Hepatocyte (in vitro differentiated cells): ENCODE measurements around the gene NINJ2. TPM values are rescaled to one million over a fixed set of nuclear protein-coding genes. Genes with fewer than 3 reads are reported as not detected.
"Not testable (repeated sequence)": the region's sequence is repeated elsewhere in the genome, so short reads cannot be mapped to it uniquely, and the experiment has no call there.

Source experiments
- DNase-seq: peaks from one replicate; pipeline ENCODE4 v3.0.0-alpha.2; 2016; ENCODE audit warnings: low spot score
- H2AFZ ChIP-seq: fragments of 200-600 bp; sonication (generic); 2 replicates; pipeline ENCODE4 v1.6.0; 2016; ENCODE audit warnings: antibody characterized with exemption, mild to moderate bottlenecking
- H3K27ac ChIP-seq: fragments of 200-600 bp; sonication (generic); 2 replicates; pipeline ENCODE4 v1.5.1; 2016; ENCODE audit warnings: mild to moderate bottlenecking
- H3K27me3 ChIP-seq: fragments of 200-600 bp; sonication (generic); 2 replicates; pipeline ENCODE4 v1.6.1; 2016
- H3K36me3 ChIP-seq: fragments of 200-600 bp; sonication (generic); replicated peaks from 2 replicates; pipeline ENCODE4 v1.5.1; 2016; ENCODE audit warnings: low read depth; ENCODE audit not compliant: insufficient read depth
- H3K4me1 ChIP-seq: fragments of 200-600 bp; sonication (generic); 2 replicates; pipeline ENCODE4 v1.5.1; 2016; ENCODE audit warnings: mild to moderate bottlenecking, moderate library complexity; ENCODE audit not compliant: insufficient read depth
- H3K4me2 ChIP-seq: fragments of 200-600 bp; sonication (generic); 2 replicates; pipeline ENCODE4 v1.6.0; 2016
- H3K4me3 ChIP-seq: fragments of 200-600 bp; sonication (generic); 2 replicates; pipeline ENCODE4 v1.5.1; 2016; ENCODE audit warnings: mild to moderate bottlenecking
- H3K79me2 ChIP-seq: fragments of 200-600 bp; sonication (generic); 2 replicates; pipeline ENCODE4 v1.6.0; 2017; ENCODE audit warnings: mild to moderate bottlenecking
- H3K9me2 ChIP-seq: fragments of 200-600 bp; sonication (generic); replicated peaks from 2 replicates; pipeline ENCODE4 v1.6.0; 2017; ENCODE audit warnings: mild to moderate bottlenecking; ENCODE audit not compliant: insufficient read depth
- H3K9me3 ChIP-seq: fragments of 200-600 bp; sonication (generic); 2 replicates; pipeline ENCODE4 v1.5.1; 2016; ENCODE audit warnings: low read depth, mild to moderate bottlenecking
- H4K20me1 ChIP-seq: fragments of 200-600 bp; sonication (generic); 2 replicates; pipeline ENCODE4 v1.6.0; 2016; ENCODE audit warnings: mild to moderate bottlenecking; ENCODE audit not compliant: insufficient read depth, poor library complexity, severe bottlenecking
- EZH2 ChIP-seq: fragments of 200-600 bp; sonication (generic); IDR thresholded peaks from 2 replicates; pipeline ENCODE4 v1.6.1; 2016; ENCODE audit warnings: antibody characterized with exemption, mild to moderate bottlenecking, borderline replicate concordance
- EZH2phosphoT487 ChIP-seq: fragments of 200-600 bp; sonication (generic); IDR thresholded peaks from one replicate; pipeline ENCODE4 v1.6.1; 2018; ENCODE audit warnings: antibody characterized with exemption, mild to moderate bottlenecking, low read depth, moderate library complexity; ENCODE audit not compliant: unreplicated experiment, severe bottlenecking
- WGBS: methylation state at CpG from one replicate; pipeline ENCODE4 v1.1.6; 2016; ENCODE audit warnings: low lambda C conversion rate; ENCODE audit errors: missing lambda C conversion rate; 5-methylcytosine and 5-hydroxymethylcytosine counted together
- polyA plus RNA-seq: library from polyadenylated mRNA; unstranded; fragments of >200 nt; fragmentation: Nextera tagmentation; extraction: Ambion mirVana; gene quantifications from 2 replicates; pipeline ENCODE4 v1.2.1, GENCODE V29; 2016
- total RNA-seq: library from RNA; depleted of rRNA; stranded (reverse); fragments of >200 nt; gene quantifications from 2 replicates; pipeline ENCODE4 v1.2.3, GENCODE V29; 2014
- TF ChIP-seq, protein P1 (sequence below): fragments of 200-600 bp; sonication (generic); IDR thresholded peaks from 2 replicates; pipeline ENCODE4 v1.5.1; 2016; ENCODE audit warnings: antibody characterized with exemption, mild to moderate bottlenecking; ENCODE audit not compliant: poor library complexity

Gene NINJ2
- total and polyA plus RNA-seq, 2 experiments from 2014 or later = 0.70 to 2.1 TPM

DNA sequence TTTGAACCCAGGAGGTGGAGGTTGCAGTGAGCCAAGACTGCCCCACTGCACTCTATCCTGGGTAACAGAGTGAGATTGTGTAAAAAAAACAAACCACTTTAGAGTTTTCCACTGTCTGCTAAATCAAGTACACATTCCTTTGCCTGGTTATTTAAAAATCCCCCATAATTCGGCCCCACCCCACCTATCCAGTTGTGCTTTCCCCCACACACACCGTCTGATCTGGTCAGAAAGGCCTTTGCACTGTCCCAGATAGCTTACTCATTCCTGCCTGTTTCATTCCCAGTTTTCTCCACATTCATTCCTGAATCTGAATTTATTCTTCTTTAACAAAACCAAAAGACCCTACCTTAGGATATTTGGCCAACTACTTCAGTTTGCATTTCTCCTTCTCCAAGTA lies 29.5 kb downstream of the NINJ2 start:
- no peak overlapping the region for H3K4me3 ChIP-seq
- H3K4me1 ChIP-seq = peaks cover 16% of the 10 kb centered on the region
- no peaks in the 10 kb centered on the region for H3K79me2 ChIP-seq
- no peaks in the 10 kb centered on the region for H3K36me3 ChIP-seq
- no peaks in the 10 kb centered on the region for H3K9me3 ChIP-seq
- no peak overlapping the region for H3K4me2 ChIP-seq
- H4K20me1 ChIP-seq = no peaks in the 10 kb centered on the region
- TF ChIP-seq, protein P1, sequence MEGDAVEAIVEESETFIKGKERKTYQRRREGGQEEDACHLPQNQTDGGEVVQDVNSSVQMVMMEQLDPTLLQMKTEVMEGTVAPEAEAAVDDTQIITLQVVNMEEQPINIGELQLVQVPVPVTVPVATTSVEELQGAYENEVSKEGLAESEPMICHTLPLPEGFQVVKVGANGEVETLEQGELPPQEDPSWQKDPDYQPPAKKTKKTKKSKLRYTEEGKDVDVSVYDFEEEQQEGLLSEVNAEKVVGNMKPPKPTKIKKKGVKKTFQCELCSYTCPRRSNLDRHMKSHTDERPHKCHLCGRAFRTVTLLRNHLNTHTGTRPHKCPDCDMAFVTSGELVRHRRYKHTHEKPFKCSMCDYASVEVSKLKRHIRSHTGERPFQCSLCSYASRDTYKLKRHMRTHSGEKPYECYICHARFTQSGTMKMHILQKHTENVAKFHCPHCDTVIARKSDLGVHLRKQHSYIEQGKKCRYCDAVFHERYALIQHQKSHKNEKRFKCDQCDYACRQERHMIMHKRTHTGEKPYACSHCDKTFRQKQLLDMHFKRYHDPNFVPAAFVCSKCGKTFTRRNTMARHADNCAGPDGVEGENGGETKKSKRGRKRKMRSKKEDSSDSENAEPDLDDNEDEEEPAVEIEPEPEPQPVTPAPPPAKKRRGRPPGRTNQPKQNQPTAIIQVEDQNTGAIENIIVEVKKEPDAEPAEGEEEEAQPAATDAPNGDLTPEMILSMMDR = no peak
- TF ChIP-seq EZH2phosphoT487 = no peak
- no peak for TF ChIP-seq EZH2
- WGBS = 53% methylated on average over 2 of the region's 2 CpGs
- DNase-seq = no peak
- no peaks in the 10 kb centered on the region for H3K27me3 ChIP-seq
- H3K27ac ChIP-seq = peak overlapping the region; percentile 20
- H2AFZ ChIP-seq = no peak overlapping the region
- H3K9me2 ChIP-seq = no peaks in the 10 kb centered on the region

DNA sequence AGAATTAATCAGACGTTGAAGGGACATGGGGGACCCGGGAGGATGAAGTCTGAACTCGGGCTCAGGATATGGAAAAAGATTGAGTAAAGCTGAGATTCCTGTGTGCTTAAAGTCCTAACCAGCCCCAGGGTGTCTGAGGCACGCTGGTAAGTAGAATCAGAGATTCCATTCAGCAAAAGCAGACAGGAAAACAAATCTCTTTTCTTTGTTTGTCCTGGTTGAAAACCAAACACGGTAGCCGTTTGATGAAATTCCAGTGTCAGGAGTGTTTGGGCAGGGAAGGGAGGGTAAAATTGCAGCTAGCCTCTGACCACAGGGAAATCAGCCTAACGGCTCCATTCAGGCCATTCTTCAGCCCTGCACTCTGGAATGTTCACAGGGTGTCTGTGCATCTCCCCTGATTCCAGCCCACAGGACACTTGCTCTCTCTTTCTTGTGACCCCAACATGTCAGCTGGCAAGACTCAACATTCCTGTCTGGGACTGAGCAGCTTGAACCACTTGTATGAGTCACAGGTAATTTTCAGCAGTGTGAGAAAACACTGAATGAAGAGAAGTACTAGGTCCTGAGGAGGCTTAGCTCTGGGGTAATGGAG lies 31.0 kb downstream of the NINJ2 start:
- H4K20me1 ChIP-seq = no peaks in the 10 kb centered on the region
- H3K79me2 ChIP-seq = no peaks in the 10 kb centered on the region
- no peak overlapping the region for H3K4me3 ChIP-seq
- H3K9me2 ChIP-seq = no peaks in the 10 kb centered on the region
- H2AFZ ChIP-seq = peak overlapping the region; percentile 1
- no peaks in the 10 kb centered on the region for H3K27me3 ChIP-seq
- H3K36me3 ChIP-seq = no peaks in the 10 kb centered on the region
- peak overlapping the region; percentile 75 for H3K27ac ChIP-seq
- no peak for TF ChIP-seq EZH2
- WGBS = 6% methylated on average over 7 of the region's 7 CpGs
- DNase-seq = peak; percentile 55
- H3K4me2 ChIP-seq = peak overlapping the region; percentile 10
- no peaks in the 10 kb centered on the region for H3K9me3 ChIP-seq
- H3K4me1 ChIP-seq = peaks cover 16% of the 10 kb centered on the region

DNA sequence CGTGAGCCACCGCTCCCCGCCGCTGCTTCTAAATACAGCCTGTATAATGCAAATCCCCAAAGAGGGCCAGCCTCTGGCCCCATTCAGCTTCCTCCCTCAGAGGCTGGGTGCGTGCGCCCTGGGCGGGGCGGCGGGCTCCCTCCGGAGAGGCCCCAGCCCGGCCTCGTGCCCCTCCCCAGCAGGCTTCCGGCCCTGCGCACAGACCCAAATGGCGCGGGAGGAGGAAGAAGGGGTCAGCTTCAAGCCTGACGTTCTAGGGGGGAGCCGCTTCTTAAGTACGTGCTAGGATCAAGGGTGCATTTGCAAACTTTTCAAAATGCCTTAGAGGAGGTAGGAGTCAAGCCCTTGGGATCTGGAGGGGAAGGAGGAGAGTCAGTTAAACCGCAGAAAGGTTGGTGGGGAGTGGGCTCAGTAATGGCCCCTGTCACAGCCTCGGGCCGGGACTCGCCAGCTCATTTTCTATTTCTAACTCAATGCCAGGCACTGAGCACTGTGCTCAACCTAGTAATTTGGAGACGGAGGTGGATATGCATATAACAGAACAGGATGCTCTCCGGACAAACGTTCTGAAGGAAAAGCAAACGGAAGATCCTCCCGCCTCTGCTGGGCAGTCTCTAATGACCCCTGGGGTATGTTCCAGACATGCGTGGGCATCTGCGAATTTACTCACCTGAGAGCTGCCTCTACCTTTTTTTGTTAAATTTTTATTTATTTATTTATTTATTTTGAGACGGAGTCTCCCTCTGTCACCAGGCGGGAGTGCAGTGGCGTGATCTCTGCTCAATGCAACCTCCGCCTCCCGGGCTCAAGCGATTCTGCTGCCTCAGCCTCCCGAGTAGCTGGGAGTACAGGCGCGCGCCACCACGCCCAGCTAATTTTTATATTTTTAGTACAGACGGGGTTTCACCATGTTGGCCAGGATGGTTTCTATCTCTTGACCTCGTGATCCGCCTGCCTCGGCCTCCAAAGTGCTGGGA lies 32.3 kb downstream of the NINJ2 start:
- no peaks in the 10 kb centered on the region for H3K36me3 ChIP-seq
- no peak overlapping the region for H3K4me2 ChIP-seq
- 84% methylated on average over 42 of the region's 45 CpGs for WGBS
- TF ChIP-seq EZH2phosphoT487 = no peak
- TF ChIP-seq, protein P1 = no peak
- no peak overlapping the region for H2AFZ ChIP-seq
- DNase-seq = no peak
- no peaks in the 10 kb centered on the region for H3K27me3 ChIP-seq
- H3K27ac ChIP-seq = peak overlapping the region; percentile 75
- no peaks in the 10 kb centered on the region for H4K20me1 ChIP-seq
- no peaks in the 10 kb centered on the region for H3K9me3 ChIP-seq
- H3K4me1 ChIP-seq = peaks cover 16% of the 10 kb centered on the region
- H3K9me2 ChIP-seq = no peaks in the 10 kb centered on the region
- no peak overlapping the region for H3K4me3 ChIP-seq
- no peaks in the 10 kb centered on the region for H3K79me2 ChIP-seq

DNA sequence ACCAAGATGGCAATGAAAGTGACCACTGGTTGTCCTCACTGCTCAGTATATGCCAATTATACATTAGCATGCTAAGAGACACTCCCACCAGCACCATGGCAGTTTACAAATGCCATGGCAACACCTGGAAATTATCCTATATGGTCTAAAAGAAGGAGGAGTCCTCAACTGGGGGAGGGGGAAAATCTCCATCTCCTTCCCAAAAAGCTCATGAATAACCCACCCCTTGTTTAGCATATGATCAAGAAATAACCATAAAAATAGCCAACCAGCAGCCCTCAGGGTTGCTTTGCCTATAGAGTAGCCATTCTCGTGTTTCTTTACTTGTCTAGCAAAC lies 34.5 kb downstream of the NINJ2 start:
- not testable (repeated sequence) for H3K36me3 ChIP-seq, H3K79me2 ChIP-seq, H2AFZ ChIP-seq, H4K20me1 ChIP-seq, H3K4me2 ChIP-seq, H3K27me3 ChIP-seq, H3K9me3 ChIP-seq, H3K9me2 ChIP-seq, H3K4me3 ChIP-seq, H3K27ac ChIP-seq, DNase-seq
- peaks cover 16% of the 10 kb centered on the region for H3K4me1 ChIP-seq
- 88% methylated on average over 1 of the region's 1 CpG for WGBS
